Vagina (tissue), 2 donors: Measurements from ENCODE around the gene GALNT11.

Experiments
- POLR2A ChIP-seq, 2 donors: fragments of 450-650 bp; IDR thresholded peaks; one replicate each; pipeline ENCODE4 v1.6.1; 2017; ENCODE audit warnings: antibody characterized with exemption in 2 of 2, mild to moderate bottlenecking in 2 of 2, moderate library complexity in 2 of 2
- POLR2AphosphoS5 ChIP-seq, 2 donors: sonication (generic); formaldehyde crosslinking; IDR thresholded peaks; one replicate each; pipeline ENCODE4 v1.9.0; 2017; ENCODE audit warnings: antibody characterized with exemption in 2 of 2, mild to moderate bottlenecking in 2 of 2, low read depth in 1 of 2; ENCODE audit not compliant: insufficient read depth in 1 of 2
- TF ChIP-seq, protein P1 (sequence below), 3 experiments: fragments of 450-650 bp in 2 of 3; fragments of 200-600 bp in 1 of 3; sonication (generic) in 1 of 3; IDR thresholded peaks; one replicate each; pipeline ENCODE4 v1.5.1; 2017 to 2019; ENCODE audit warnings: antibody characterized with exemption in 3 of 3, mild to moderate bottlenecking in 2 of 3, moderate library complexity in 2 of 3

DNA sequence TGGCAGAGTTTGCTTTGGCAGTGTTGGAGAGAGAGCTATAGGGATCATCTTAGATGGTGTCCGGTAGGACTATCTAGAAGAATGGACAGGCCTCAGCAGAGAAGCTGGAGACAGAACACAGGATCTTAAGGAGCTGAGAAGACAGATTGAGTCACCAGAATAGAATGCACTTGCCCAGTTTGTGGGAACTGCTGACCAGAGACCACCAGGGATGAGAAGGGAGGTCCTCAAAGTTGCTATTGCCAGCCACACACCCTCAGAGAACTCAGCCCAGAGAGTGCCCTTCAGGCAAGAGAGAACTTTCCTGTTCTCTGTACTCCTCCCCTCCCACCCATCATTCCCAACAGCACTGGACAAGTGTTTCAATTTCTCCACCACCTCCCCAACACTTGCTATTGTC is 25.3 kb upstream of the GALNT11 start:
- TF ChIP-seq, protein P1, sequence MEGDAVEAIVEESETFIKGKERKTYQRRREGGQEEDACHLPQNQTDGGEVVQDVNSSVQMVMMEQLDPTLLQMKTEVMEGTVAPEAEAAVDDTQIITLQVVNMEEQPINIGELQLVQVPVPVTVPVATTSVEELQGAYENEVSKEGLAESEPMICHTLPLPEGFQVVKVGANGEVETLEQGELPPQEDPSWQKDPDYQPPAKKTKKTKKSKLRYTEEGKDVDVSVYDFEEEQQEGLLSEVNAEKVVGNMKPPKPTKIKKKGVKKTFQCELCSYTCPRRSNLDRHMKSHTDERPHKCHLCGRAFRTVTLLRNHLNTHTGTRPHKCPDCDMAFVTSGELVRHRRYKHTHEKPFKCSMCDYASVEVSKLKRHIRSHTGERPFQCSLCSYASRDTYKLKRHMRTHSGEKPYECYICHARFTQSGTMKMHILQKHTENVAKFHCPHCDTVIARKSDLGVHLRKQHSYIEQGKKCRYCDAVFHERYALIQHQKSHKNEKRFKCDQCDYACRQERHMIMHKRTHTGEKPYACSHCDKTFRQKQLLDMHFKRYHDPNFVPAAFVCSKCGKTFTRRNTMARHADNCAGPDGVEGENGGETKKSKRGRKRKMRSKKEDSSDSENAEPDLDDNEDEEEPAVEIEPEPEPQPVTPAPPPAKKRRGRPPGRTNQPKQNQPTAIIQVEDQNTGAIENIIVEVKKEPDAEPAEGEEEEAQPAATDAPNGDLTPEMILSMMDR (IDR thresholded peaks at IDR 0.05): no peak
- TF ChIP-seq POLR2AphosphoS5 (IDR thresholded peaks at IDR 0.05; ENCODE audit: insufficient read depth in 1 of 2, low read depth in 1 of 2) (no peak), POLR2A (IDR thresholded peaks at IDR 0.05) (no peak)
